K562 (cell line): ENCODE measurements around the gene UQCC5. TPM values are rescaled to one million over a fixed set of nuclear protein-coding genes. Genes with fewer than 3 reads are reported as not detected.
A peak's percentile ranks its signal among the peaks of the same experiment; 100 is the strongest.

Experiments used
- CTBP1 ChIP-seq: fragments of 450-650 bp; IDR thresholded peaks from 2 replicates; pipeline ENCODE4 v1.6.1; 2016; ENCODE audit warnings: borderline replicate concordance
- DNMT1 ChIP-seq: fragments of 450-650 bp; IDR thresholded peaks from 2 replicates; pipeline ENCODE4 v1.6.1; 2016; ENCODE audit warnings: antibody characterized with exemption, mild to moderate bottlenecking
- EP300 ChIP-seq: IDR thresholded peaks from 2 replicates; pipeline ENCODE4 v1.6.1; 2012; ENCODE audit warnings: low read length, improper control_type of control experiment
- HNRNPK ChIP-seq: fragments of 200-400 bp; formaldehyde crosslinking; IDR thresholded peaks from one replicate; pipeline ENCODE4 v1.6.1; 2018; ENCODE audit warnings: mild to moderate bottlenecking, low read depth, low read length; ENCODE audit not compliant: poor library complexity, severe bottlenecking
- MTA2 ChIP-seq: fragments of 450-650 bp; IDR thresholded peaks from 2 replicates; pipeline ENCODE4 v1.6.1; 2016; ENCODE audit warnings: low read depth
- MTA3 ChIP-seq: fragments of 450-650 bp; formaldehyde crosslinking; IDR thresholded peaks from 2 replicates; pipeline ENCODE4 v1.6.1; 2017; ENCODE audit warnings: mild to moderate bottlenecking, borderline replicate concordance
- NCOA1 ChIP-seq: fragments of 450-650 bp; IDR thresholded peaks from 2 replicates; pipeline ENCODE4 v1.6.1; 2016; ENCODE audit warnings: low read depth
- PHB ChIP-seq: fragments of 250-450 bp; sonication (Bioruptor Pico); IDR thresholded peaks from 2 replicates; pipeline ENCODE4 v1.5.0; 2021
- POLR2AphosphoS5 ChIP-seq: IDR thresholded peaks from 2 replicates; pipeline ENCODE4 v1.6.1; 2011; ENCODE audit warnings: mild to moderate bottlenecking, low read depth, low read length, moderate library complexity; ENCODE audit not compliant: control insufficient read depth, insufficient read depth
- POLR2B ChIP-seq: fragments of 450-650 bp; IDR thresholded peaks from 2 replicates; pipeline ENCODE4 v1.6.1; 2018; ENCODE audit warnings: low read depth; ENCODE audit not compliant: partially characterized antibody
- PTRF ChIP-seq: fragments of 450-650 bp; IDR thresholded peaks from 2 replicates; pipeline ENCODE4 v1.6.1; 2016; ENCODE audit warnings: mild to moderate bottlenecking, missing genetic modification characterization, missing compliant biosample characterization
- RBM25 ChIP-seq: fragments of 200-400 bp; formaldehyde crosslinking; IDR thresholded peaks from 2 replicates; pipeline ENCODE4 v1.6.1; 2018; ENCODE audit warnings: low read length, low read depth, moderate library complexity; ENCODE audit not compliant: severe bottlenecking
- SOX6 ChIP-seq: fragments of 450-650 bp; IDR thresholded peaks from 2 replicates; pipeline ENCODE4 v1.6.1; 2014; ENCODE audit warnings: mild to moderate bottlenecking
- TRIM28 ChIP-seq: fragments of 450-650 bp; IDR thresholded peaks from 2 replicates; pipeline ENCODE4 v1.6.1; 2017
- TSC22D4 ChIP-seq: fragments of 450-650 bp; IDR thresholded peaks from 2 replicates; pipeline ENCODE4 v1.6.1; 2016; ENCODE audit warnings: missing genetic modification characterization, missing biosample characterization, control low read depth
- ZBTB7A ChIP-seq: IDR thresholded peaks from 2 replicates; pipeline ENCODE4 v1.6.1; 2011; ENCODE audit warnings: low read depth, mild to moderate bottlenecking, low read length, moderate library complexity, borderline replicate concordance; ENCODE audit not compliant: control insufficient read depth
- ZNF253 ChIP-seq: fragments of 250-450 bp; sonication (Bioruptor Pico); conservative IDR thresholded peaks from 2 replicates; pipeline ENCODE4 v1.6.1; 2021; ENCODE audit warnings: mild to moderate bottlenecking
- ZNF316 ChIP-seq: fragments of 450-650 bp; IDR thresholded peaks from 2 replicates; pipeline ENCODE4 v1.6.1; 2016
- ZNF586 ChIP-seq: fragments of 450-650 bp; formaldehyde crosslinking; conservative IDR thresholded peaks from 2 replicates; pipeline ENCODE4 v1.4.0; 2020; ENCODE audit warnings: mild to moderate bottlenecking, moderate library complexity
- ZNF830 ChIP-seq: fragments of 250-450 bp; sonication (Bioruptor Pico); IDR thresholded peaks from 2 replicates; pipeline ENCODE4 v1.5.0; 2021; ENCODE audit warnings: mild to moderate bottlenecking
- polyA plus RNA-seq, 8 experiments: library from polyadenylated mRNA; depleted of rRNA in 4 of 8; stranded (reverse) in 5 of 8; unstranded in 3 of 8; fragments of >200 nt; fragmentation: Nextera tagmentation in 2 of 8; fragmentation: Illumina TruSeq in 1 of 8; extraction: Ambion mirVana in 2 of 8; extraction: Trizol in 1 of 8; gene quantifications; 2 replicates each; pipeline versions ENCODE4 v1.2.1 to v1.2.3, GENCODE V29; 2011 to 2014; ENCODE audit warnings: inconsistent platforms in 1 of 8, missing spikeins in 1 of 8
- total RNA-seq, 7 experiments: library from RNA; depleted of rRNA in 6 of 7; stranded (reverse); fragments of >200 nt in 6 of 7; fragmentation: Illumina TruSeq in 2 of 7; extraction: Trizol in 2 of 7; gene quantifications; 2 replicates each; pipeline versions ENCODE4 v1.2.1 to v1.2.3, GENCODE V29; 2011 to 2021; ENCODE audit warnings: low replicate concordance in 1 of 7
- TF ChIP-seq, protein P1 (sequence below): fragments of 250-450 bp; sonication (Bioruptor Pico); IDR thresholded peaks from 2 replicates; pipeline ENCODE4 v1.9.0; 2021; ENCODE audit warnings: mild to moderate bottlenecking, inconsistent platforms
- TF ChIP-seq, protein P2 (sequence below): fragments of 200-800 bp; sonication (Bioruptor generic); IDR thresholded peaks from 2 replicates; pipeline ENCODE4 v1.6.1; 2017; ENCODE audit warnings: missing genetic modification characterization, missing compliant biosample characterization
- TF ChIP-seq, protein P3 (sequence below): fragments of 250-450 bp; sonication (Bioruptor Pico); IDR thresholded peaks from 2 replicates; pipeline ENCODE4 v1.5.0; 2021; ENCODE audit warnings: mild to moderate bottlenecking, borderline replicate concordance
- TF ChIP-seq, protein P4 (sequence below): fragments of 250-450 bp; sonication (Bioruptor Pico); IDR thresholded peaks from 2 replicates; pipeline ENCODE4 v1.8.0; 2022; ENCODE audit warnings: inconsistent platforms

Gene UQCC5
- total and polyA plus RNA-seq, 9 of the 15 experiments (the other 6 are each of a cell fraction or from before 2014, with no cell fraction given): 10.2 to 55.4 (median 33.8) TPM

DNA sequence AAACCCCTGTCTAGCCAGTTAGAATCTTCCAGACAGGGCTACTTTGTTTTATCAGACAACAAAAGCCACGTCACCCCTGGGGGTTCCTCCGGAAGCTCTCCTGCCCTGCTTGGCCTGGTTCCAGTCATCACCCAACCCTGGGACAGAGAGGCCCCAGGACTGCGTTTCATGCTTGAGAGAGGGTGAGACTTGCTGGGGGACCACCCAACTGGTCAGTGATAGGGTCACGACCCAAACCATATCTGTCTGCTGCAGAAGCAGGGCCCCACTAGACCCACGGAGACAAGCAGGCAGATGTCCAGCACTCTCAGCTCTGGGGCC is 3.9 kb upstream of the UQCC5 start (continued):
- no peak for TF ChIP-seq RBM25
- no peak for TF ChIP-seq EP300
- no peak for TF ChIP-seq PTRF (tag)
- no peak for TF ChIP-seq ZNF586 (CRISPR knock-in tag)
- TF ChIP-seq CTBP1: peak; percentile 22; the same call in 1 of the 2 replicates
- no peak for TF ChIP-seq TSC22D4 (tag)
- 0 out of 2 replicates have a peak, but pooled peaks have one; percentile 35 for TF ChIP-seq MTA3
- TF ChIP-seq TRIM28: no peak
- TF ChIP-seq HNRNPK: no peak
- TF ChIP-seq PHB (CRISPR knock-in tag): no peak
- no peak for TF ChIP-seq ZNF253 (CRISPR knock-in tag)
- no peak for TF ChIP-seq POLR2B
- TF ChIP-seq SOX6: peak; percentile 39; the same call in 1 of the 2 replicates
- TF ChIP-seq, protein P1, sequence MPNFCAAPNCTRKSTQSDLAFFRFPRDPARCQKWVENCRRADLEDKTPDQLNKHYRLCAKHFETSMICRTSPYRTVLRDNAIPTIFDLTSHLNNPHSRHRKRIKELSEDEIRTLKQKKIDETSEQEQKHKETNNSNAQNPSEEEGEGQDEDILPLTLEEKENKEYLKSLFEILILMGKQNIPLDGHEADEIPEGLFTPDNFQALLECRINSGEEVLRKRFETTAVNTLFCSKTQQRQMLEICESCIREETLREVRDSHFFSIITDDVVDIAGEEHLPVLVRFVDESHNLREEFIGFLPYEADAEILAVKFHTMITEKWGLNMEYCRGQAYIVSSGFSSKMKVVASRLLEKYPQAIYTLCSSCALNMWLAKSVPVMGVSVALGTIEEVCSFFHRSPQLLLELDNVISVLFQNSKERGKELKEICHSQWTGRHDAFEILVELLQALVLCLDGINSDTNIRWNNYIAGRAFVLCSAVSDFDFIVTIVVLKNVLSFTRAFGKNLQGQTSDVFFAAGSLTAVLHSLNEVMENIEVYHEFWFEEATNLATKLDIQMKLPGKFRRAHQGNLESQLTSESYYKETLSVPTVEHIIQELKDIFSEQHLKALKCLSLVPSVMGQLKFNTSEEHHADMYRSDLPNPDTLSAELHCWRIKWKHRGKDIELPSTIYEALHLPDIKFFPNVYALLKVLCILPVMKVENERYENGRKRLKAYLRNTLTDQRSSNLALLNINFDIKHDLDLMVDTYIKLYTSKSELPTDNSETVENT (CRISPR knock-in tag): no peak
- TF ChIP-seq ZNF316: no peak
- no peak for TF ChIP-seq DNMT1
- TF ChIP-seq POLR2AphosphoS5: peak; percentile 48; the same call in 1 of the 2 replicates
- peak; percentile 24; the same call in 1 of the 2 replicates for TF ChIP-seq ZBTB7A
- TF ChIP-seq, protein P2, sequence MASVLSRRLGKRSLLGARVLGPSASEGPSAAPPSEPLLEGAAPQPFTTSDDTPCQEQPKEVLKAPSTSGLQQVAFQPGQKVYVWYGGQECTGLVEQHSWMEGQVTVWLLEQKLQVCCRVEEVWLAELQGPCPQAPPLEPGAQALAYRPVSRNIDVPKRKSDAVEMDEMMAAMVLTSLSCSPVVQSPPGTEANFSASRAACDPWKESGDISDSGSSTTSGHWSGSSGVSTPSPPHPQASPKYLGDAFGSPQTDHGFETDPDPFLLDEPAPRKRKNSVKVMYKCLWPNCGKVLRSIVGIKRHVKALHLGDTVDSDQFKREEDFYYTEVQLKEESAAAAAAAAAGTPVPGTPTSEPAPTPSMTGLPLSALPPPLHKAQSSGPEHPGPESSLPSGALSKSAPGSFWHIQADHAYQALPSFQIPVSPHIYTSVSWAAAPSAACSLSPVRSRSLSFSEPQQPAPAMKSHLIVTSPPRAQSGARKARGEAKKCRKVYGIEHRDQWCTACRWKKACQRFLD (CRISPR knock-in tag): no peak
- no peak for TF ChIP-seq MTA2
- TF ChIP-seq ZNF830 (CRISPR knock-in tag): no peak
- TF ChIP-seq, protein P3, sequence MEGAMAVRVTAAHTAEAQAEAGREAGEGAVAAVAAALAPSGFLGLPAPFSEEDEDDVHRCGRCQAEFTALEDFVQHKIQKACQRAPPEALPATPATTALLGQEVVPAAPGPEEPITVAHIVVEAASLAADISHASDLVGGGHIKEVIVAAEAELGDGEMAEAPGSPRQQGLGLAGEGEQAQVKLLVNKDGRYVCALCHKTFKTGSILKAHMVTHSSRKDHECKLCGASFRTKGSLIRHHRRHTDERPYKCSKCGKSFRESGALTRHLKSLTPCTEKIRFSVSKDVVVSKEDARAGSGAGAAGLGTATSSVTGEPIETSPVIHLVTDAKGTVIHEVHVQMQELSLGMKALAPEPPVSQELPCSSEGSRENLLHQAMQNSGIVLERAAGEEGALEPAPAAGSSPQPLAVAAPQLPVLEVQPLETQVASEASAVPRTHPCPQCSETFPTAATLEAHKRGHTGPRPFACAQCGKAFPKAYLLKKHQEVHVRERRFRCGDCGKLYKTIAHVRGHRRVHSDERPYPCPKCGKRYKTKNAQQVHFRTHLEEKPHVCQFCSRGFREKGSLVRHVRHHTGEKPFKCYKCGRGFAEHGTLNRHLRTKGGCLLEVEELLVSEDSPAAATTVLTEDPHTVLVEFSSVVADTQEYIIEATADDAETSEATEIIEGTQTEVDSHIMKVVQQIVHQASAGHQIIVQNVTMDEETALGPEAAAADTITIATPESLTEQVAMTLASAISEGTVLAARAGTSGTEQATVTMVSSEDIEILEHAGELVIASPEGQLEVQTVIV (CRISPR knock-in tag): no peak
- TF ChIP-seq NCOA1: no peak
- TF ChIP-seq, protein P4, sequence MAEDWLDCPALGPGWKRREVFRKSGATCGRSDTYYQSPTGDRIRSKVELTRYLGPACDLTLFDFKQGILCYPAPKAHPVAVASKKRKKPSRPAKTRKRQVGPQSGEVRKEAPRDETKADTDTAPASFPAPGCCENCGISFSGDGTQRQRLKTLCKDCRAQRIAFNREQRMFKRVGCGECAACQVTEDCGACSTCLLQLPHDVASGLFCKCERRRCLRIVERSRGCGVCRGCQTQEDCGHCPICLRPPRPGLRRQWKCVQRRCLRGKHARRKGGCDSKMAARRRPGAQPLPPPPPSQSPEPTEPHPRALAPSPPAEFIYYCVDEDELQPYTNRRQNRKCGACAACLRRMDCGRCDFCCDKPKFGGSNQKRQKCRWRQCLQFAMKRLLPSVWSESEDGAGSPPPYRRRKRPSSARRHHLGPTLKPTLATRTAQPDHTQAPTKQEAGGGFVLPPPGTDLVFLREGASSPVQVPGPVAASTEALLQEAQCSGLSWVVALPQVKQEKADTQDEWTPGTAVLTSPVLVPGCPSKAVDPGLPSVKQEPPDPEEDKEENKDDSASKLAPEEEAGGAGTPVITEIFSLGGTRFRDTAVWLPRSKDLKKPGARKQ (CRISPR knock-in tag): no peak
